ENCODE results near the gene CRHR2. TPM values are rescaled to one million over a fixed set of nuclear protein-coding genes. Genes with fewer than 3 reads are reported as not detected.

Gene CRHR2
- total and polyA plus RNA-seq, 2 of the 13 experiments (the other 11 are each of a cell fraction or from before 2014, with no cell fraction given) = not detected

GRCh38 chr7:30671793-30672465 lies 10.3 kb downstream of the CRHR2 start (continued):
- TF ChIP-seq ZBTB26 (CRISPR knock-in tag; IDR thresholded peaks at IDR 0.05; ENCODE audit: borderline replicate concordance) (peak; percentile 95), CREM (IDR thresholded peaks at IDR 0.05) (no peak), CREM (CRISPR knock-in tag; IDR thresholded peaks at IDR 0.05) (no peak), ZNF12 (CRISPR knock-in tag; IDR thresholded peaks at IDR 0.05) (peak; percentile 90), NBN (conservative IDR thresholded peaks at IDR 0.05) (no peak), ZFX (CRISPR knock-in tag; IDR thresholded peaks at IDR 0.05; ENCODE audit: low read depth) (no peak), PAXIP1 (CRISPR knock-in tag; conservative IDR thresholded peaks at IDR 0.05) (no peak), MTERF4 (CRISPR knock-in tag; IDR thresholded peaks at IDR 0.05) (peak; percentile 81; the same call in 1 of the 2 replicates), CSRNP1 (CRISPR knock-in tag; IDR thresholded peaks at IDR 0.05) (no peak; the same call in 1 of the 2 replicates), STAG1 (CRISPR knock-in tag; IDR thresholded peaks at IDR 0.05) (no peak), ZNF136 (CRISPR knock-in tag; IDR thresholded peaks at IDR 0.05; ENCODE audit: low read depth) (no peak), NFAT5 (CRISPR knock-in tag; IDR thresholded peaks at IDR 0.05) (peak; percentile 85; the same call in 1 of the 2 replicates), FOXA3 (CRISPR knock-in tag; IDR thresholded peaks at IDR 0.05) (peak; percentile 51; the same call in 1 of the 2 replicates), PHF21A (CRISPR knock-in tag; IDR thresholded peaks at IDR 0.05) (no peak), ZNF484 (CRISPR knock-in tag; IDR thresholded peaks at IDR 0.05; ENCODE audit: borderline replicate concordance, low read depth) (peak; percentile 71; the same call in 1 of the 2 replicates), ZNF496 (CRISPR knock-in tag; IDR thresholded peaks at IDR 0.05; ENCODE audit: insufficient replicate concordance) (no peak), KDM1A (CRISPR knock-in tag; IDR thresholded peaks at IDR 0.05) (no peak)
